Urinary bladder (tissue), 4 donors: ENCODE data around the gene SLC38A5. TPM values are rescaled to one million over a fixed set of nuclear protein-coding genes. Genes with fewer than 3 reads are reported as not detected.

Experiments used
- DNase-seq: peaks from one replicate; pipeline ENCODE4 v3.0.0-alpha.2; 2015; ENCODE audit errors: extremely low spot score
- H3K27ac ChIP-seq: one replicate; pipeline ENCODE4 v1.5.1; 2013; ENCODE audit warnings: low read depth, mild to moderate bottlenecking, moderate library complexity
- H3K36me3 ChIP-seq: one replicate; pipeline ENCODE4 v1.6.1; 2013; ENCODE audit warnings: mild to moderate bottlenecking, moderate library complexity; ENCODE audit not compliant: insufficient read depth
- H3K4me1 ChIP-seq: one replicate; pipeline ENCODE4 v1.6.1; 2013; ENCODE audit warnings: mild to moderate bottlenecking, moderate library complexity; ENCODE audit not compliant: insufficient read depth
- H3K4me3 ChIP-seq: one replicate; pipeline ENCODE4 v1.5.1; 2013; ENCODE audit warnings: low read depth, low read length
- WGBS: extraction: QIAGEN DNeasy Blood & Tissue Kit; methylation state at CpG from one replicate; pipeline ENCODE4 v1.1.7; 2013; 5-methylcytosine and 5-hydroxymethylcytosine counted together
- polyA plus RNA-seq: library from polyadenylated mRNA; stranded (reverse); fragments of 200-250 nt; gene quantifications from one replicate; pipeline ENCODE4 v1.2.3, GENCODE V29; 2013
- total RNA-seq: library from RNA; depleted of rRNA; stranded (reverse); fragments of >200 nt; gene quantifications from one replicate; pipeline ENCODE4 v1.2.3, GENCODE V29; 2014
- donor health status: healthy with polysubstance abuse.
- donor health status: healthy.

Gene SLC38A5
- total and polyA plus RNA-seq, 2 donors, result 5.8 to 12.8 TPM

DNA sequence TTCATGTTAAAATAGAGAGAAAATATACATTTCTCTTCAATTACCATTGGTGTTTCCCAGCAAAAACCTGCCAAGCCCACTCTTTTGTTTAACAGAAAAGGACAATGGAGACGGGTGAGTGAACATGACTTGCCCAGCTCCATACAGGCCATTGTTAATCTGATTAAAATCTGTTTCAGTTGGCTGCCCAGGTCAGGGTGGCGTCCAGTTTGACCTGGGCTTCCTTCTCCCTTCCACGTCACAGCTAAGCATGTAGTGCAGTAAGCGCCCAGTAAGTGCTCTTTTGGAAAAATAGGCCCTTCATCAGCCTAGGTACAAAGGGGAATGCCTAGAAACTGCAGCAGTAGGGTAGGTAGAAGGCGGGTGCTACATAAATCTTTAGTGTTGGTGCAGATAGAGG, 37.2 kb upstream of the SLC38A5 start:
- WGBS, result 91% methylated on average over 5 of the region's 5 CpGs
- Histone ChIP-seq H3K4me1 (no peaks in the 10 kb centered on the region), H3K4me3 (no peak overlapping the region), H3K27ac (no peak overlapping the region), H3K36me3 (no peaks in the 10 kb centered on the region)
- DNase-seq, result no peak

DNA sequence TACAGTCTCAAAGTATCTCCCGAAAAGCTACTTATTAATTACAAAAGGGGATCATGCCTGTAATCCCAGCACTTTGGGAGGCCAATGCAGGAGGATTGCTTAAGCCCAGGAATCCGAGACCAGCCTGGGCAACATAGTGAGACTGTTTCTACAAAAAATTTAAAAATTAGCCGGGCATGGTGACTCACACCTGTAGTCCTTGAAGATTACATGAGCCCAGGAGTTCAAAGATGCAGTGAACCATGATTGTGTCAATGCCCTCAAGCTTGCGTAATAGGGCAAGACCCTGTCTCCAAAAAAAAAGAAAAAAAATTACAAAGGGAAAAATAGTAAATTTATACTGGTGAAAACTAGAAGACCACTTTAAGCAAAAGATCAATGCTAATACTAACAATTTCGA, 35.4 kb upstream of the SLC38A5 start:
- no peak for DNase-seq
- no peaks in the 10 kb centered on the region for H3K36me3 ChIP-seq
- H3K27ac ChIP-seq, result no peak overlapping the region
- no peak overlapping the region for H3K4me3 ChIP-seq
- no peaks in the 10 kb centered on the region for H3K4me1 ChIP-seq
- 83% methylated on average over 5 of the region's 5 CpGs for WGBS

DNA sequence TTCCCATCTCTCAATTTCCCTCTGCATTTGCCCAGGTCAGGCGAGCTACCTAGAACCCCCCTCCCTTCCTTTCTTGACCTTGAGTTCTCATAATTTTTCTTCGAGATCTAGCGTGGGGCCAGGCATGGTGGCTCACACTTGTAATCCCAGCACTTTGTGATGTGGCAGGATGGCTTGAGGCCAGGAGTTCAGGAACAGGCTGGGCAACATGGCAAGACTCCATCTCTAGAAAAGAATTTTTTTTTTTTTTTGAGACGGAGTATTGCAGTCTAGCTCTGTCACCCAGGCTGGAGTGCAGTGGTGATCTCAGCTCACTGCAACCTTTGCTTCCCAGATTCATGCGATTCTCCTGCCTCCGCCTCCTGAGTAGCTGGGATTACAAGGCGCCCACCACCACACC, 34.2 kb upstream of the SLC38A5 start:
- Histone ChIP-seq H3K36me3 (no peaks in the 10 kb centered on the region), H3K27ac (no peak overlapping the region), H3K4me1 (no peaks in the 10 kb centered on the region), H3K4me3 (no peak overlapping the region)
- 67% methylated on average over 7 of the region's 7 CpGs for WGBS
- no peak for DNase-seq

DNA sequence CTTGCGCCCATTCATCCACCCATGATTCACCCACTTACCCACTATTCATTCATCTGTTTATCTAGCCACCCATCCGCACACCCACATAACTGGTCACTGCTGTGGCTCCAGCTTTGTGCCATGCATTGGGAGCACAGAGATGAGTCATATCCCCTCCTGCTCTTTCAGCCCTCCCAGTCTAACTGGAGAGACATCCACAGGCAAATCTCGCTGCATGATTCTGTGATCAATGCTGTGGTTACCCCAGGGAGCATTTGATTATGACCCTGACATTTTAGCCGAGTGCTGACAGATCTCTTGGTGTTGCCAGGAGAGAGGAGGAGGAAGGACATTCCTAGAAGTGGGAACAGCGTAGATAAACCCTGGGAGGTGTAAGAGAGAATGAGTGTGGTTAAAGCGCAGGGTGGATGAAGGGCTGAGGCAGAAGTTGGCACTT, 28.3 kb upstream of the SLC38A5 start:
- H3K4me3 ChIP-seq, result no peak overlapping the region
- WGBS, result 76% methylated on average over 6 of the region's 6 CpGs
- H3K4me1 ChIP-seq, result no peaks in the 10 kb centered on the region
- no peak overlapping the region for H3K27ac ChIP-seq
- H3K36me3 ChIP-seq, result no peaks in the 10 kb centered on the region
- no peak for DNase-seq

DNA sequence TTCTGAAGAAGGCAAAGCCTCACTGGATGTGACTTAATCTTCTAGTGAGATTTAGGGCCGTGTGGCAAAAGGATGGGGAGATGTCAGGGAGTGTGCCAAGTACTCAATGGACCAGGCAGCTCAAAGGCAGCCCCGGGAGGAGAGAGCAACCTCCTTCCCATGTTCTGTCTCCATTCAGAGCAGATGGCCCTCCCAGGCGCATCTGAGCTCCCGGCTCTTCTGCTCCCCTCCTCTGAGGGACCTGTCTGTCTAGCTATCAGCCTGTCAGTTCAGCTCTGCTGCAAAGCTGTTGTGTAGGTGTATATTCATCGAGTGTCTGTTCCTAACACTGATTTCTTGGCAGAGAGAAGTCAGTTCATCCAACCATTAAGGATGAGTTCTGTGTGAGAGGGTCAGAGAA, 27.8 kb upstream of the SLC38A5 start:
- WGBS, result 68% methylated on average over 5 of the region's 5 CpGs
- H3K36me3 ChIP-seq, result no peaks in the 10 kb centered on the region

DNA sequence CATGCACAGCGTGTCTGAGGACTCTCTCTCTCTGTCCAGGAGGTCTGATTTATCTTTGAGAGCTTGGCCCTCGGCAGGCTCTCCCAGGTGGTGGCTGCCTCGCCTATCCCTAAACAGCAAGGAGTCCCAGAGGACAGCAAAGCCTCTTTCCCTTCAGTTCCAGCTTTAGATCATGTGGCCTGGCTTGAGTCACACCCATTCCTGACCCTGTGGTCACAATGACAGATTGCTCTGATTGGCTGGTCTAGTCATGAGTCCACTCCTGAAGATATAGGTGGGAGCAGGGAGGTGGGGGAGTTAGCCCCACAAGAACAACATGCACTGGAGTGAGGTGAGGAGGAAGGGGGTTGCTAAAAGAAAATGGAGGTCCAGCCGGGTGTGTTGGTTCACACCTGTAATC, 26.6 kb upstream of the SLC38A5 start:
- no peaks in the 10 kb centered on the region for H3K36me3 ChIP-seq
- no peaks in the 10 kb centered on the region for H3K4me1 ChIP-seq
- no peak overlapping the region for H3K4me3 ChIP-seq
- H3K27ac ChIP-seq, result no peak overlapping the region
- 85% methylated on average over 4 of the region's 4 CpGs for WGBS
- DNase-seq, result no peak

More for the DNA sequence above, 27.8 kb upstream of the SLC38A5 start:
- Histone ChIP-seq H3K4me1 (no peaks in the 10 kb centered on the region), H3K27ac (no peak overlapping the region), H3K4me3 (no peak overlapping the region)
- no peak for DNase-seq

DNA sequence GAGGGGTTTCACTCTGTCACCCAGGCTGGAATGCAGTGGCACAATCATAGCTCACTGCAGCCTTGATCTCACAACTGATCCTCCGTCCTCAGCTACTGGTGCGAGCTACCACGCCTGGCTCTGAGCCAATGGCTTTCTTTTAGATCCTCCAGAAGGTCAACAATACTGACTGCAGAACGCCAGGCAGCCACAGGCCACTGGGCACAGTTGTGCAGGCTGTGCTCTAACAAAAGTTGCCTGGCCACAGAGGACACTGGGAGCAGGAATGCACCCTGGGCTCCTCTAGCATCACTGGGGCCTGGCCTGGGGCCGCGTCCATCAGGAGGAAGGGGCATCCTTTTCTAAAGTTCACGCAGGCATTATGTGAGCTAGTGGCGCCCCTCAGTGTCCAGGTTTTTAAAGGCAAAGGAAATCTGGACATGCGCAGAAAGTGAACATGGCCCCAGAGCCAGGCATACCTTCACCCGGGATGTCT, 23.9 kb upstream of the SLC38A5 start:
- DNase-seq, result no peak
- H3K4me3 ChIP-seq, result no peak overlapping the region
- 21% methylated on average over 10 of the region's 10 CpGs for WGBS
- no peaks in the 10 kb centered on the region for H3K36me3 ChIP-seq
- no peak overlapping the region for H3K27ac ChIP-seq
- no peaks in the 10 kb centered on the region for H3K4me1 ChIP-seq

DNA sequence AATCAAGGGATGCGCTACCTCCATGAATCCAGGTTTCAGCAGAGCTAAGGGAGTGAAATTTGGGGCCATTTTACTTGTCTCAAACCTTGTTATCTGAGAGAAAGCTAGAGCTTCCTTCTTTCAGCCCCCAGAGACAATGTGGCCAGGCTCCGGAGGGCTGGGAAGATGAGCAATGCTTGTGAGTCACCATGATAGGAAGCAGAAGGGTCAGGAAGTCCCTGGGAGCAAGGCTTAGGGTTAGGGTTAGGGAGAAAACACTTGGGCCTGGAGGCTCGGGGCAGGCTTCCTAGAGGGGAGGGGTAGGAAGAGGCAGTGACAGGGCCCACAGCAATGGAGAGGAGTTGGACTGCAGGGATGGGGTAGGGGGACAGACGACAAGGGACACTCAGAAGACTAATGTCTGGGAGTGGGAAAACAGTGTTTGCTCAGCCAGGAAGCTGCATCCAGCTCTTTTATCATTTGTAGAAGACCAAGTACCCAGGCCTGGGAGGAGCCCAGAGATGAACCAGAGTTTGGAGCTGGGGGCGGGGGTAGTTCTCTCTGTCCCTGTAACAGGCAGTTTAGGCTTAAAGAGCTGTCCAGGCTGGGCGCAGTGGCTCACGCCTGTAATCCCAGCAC, 22.3 kb upstream of the SLC38A5 start:
- no peaks in the 10 kb centered on the region for H3K4me1 ChIP-seq
- no peaks in the 10 kb centered on the region for H3K36me3 ChIP-seq
- no peak overlapping the region for H3K4me3 ChIP-seq
- no peak for DNase-seq
- WGBS, result 71% methylated on average over 7 of the region's 7 CpGs
- H3K27ac ChIP-seq, result no peak overlapping the region

DNA sequence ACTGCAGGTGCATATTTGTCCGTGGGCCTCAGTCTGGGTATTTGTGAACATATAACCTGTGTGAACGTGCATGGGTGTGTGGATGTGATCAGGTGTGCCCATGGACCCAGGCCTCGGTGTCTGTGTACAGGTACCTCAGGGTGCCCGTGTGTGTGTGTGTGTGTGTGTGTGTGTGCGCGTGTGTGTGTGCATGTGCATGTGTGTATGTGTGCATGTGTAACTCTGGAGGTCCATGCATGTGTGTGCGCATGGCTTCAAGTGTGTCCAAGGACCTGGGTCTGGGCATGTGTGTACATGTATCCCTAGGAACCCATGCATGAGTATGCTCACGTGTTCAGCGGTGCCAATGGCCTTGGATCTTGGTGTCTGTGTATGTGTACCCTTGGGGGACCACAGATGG, 21.7 kb upstream of the SLC38A5 start:
- no peak overlapping the region for H3K27ac ChIP-seq
- H3K36me3 ChIP-seq, result no peaks in the 10 kb centered on the region
- DNase-seq, result no peak
- WGBS, result 93% methylated on average over 9 of the region's 9 CpGs
- H3K4me3 ChIP-seq, result no peak overlapping the region
- H3K4me1 ChIP-seq, result no peaks in the 10 kb centered on the region

DNA sequence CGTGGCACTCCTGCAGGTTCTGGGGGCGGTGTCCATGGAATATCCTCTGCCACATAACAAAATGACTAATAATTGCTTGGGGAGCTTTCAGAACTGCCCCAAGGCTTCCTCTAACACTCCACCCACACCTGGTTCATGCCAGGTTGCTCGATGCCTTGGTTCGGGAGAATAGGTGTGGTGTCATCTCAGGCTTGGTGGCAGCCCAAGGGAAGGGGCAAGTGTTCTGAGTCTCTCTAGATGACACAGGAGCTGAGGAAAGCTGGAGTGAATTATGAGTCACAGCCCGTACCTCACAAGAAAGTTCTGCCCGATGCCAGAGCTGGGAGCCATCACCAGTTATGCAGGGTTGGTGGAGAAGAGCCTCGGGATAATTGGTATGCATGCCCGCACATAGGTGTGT, 20.6 kb upstream of the SLC38A5 start:
- no peaks in the 10 kb centered on the region for H3K36me3 ChIP-seq
- no peaks in the 10 kb centered on the region for H3K4me1 ChIP-seq
- H3K27ac ChIP-seq, result no peak overlapping the region
- no peak for DNase-seq
- H3K4me3 ChIP-seq, result no peak overlapping the region
- 79% methylated on average over 8 of the region's 8 CpGs for WGBS

DNA sequence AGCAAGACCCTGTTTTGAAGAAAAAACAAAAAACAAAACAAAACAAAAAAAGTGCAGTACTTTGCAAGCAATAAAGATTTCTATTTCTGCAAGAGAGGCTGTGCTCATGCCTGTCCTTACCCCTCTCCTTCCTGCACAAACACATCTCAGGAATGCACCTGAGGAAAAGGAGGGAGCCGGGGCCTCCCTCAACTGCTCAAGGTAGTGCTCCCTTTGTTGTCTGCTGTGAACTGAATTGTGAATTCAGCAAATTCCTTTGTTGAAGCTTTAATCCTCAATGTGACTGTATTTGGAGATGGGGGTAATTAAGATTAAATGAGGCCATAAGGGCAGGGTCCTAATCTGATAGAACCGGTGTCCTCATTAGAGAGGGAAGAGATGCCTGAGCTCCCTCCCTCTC, 19.8 kb upstream of the SLC38A5 start:
- no peak for DNase-seq
- Histone ChIP-seq H3K36me3 (no peaks in the 10 kb centered on the region), H3K27ac (no peak overlapping the region), H3K4me1 (no peaks in the 10 kb centered on the region), H3K4me3 (no peak overlapping the region)
- 52% methylated on average over 2 of the region's 2 CpGs for WGBS

DNA sequence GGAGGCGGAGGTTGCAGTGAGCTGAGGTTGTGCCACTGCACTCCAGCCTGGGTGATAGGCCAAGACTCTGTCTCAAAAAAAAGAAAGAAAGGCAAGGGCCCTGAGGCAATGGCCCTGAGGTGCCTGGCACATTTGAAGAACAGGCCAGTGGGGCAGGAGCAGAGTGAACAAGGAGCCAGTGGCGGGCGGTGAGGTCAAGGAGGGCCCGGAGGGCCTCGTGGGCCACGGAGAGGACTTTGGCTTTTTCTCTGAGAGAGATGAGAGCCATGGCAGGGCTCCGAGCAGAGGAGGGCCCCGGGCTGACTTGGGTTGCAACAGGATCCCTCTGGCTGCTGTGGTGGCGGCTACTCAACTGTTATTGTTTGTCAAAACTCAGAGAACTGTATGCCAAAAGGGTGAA, 19.2 kb upstream of the SLC38A5 start:
- WGBS, result 89% methylated on average over 9 of the region's 9 CpGs
- no peak for DNase-seq
- H3K36me3 ChIP-seq, result no peaks in the 10 kb centered on the region

DNA sequence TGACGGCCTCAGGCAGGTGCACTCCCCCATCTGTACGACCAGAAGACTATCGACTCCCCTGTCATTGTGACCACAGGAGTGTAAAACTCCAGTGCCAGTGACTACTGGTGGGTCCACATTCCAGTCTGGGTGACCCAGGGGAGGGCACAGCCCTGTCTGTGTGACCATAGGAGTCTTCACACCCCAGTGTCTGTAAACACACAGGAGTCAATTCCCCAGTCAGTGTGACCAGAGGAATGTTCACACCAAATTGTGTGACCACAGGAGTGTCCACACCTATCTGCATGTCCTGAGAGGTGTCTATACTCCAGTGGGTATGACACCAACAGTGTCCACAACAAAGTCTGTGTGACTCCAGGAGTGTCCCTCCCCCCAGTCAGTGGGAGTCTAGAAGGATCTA, 18.0 kb upstream of the SLC38A5 start:
- H3K36me3 ChIP-seq, result no peaks in the 10 kb centered on the region
- no peak for DNase-seq
- H3K4me1 ChIP-seq, result no peaks in the 10 kb centered on the region
- WGBS, result 93% methylated on average over 3 of the region's 3 CpGs
- H3K27ac ChIP-seq, result no peak overlapping the region
- no peak overlapping the region for H3K4me3 ChIP-seq

More for the DNA sequence above, 19.2 kb upstream of the SLC38A5 start:
- Histone ChIP-seq H3K27ac (no peak overlapping the region), H3K4me1 (no peaks in the 10 kb centered on the region), H3K4me3 (no peak overlapping the region)

DNA sequence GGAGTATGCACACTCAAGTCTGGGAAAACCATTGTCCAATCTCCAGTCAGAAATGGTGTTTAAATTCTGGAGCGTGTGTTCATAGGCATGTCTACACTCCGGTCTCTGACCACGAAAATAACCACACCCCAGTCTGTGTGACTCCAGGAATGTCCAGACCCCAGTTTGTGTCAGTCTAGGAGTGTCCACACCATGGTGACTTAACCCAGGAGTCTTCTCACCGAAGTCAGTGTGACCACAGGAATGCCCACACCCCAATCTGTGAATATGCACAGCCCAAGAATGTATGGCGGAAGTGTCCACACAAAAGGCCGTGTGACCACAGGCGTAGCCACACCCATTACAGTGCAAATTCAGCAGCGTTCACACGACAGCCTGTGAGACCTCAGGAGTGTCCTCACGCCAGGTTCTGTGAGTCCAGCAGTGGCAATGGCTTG, 17.3 kb upstream of the SLC38A5 start:
- WGBS, result 65% methylated on average over 10 of the region's 10 CpGs
- Histone ChIP-seq H3K4me3 (no peak overlapping the region), H3K36me3 (no peaks in the 10 kb centered on the region), H3K27ac (no peak overlapping the region), H3K4me1 (no peaks in the 10 kb centered on the region)
- no peak for DNase-seq

DNA sequence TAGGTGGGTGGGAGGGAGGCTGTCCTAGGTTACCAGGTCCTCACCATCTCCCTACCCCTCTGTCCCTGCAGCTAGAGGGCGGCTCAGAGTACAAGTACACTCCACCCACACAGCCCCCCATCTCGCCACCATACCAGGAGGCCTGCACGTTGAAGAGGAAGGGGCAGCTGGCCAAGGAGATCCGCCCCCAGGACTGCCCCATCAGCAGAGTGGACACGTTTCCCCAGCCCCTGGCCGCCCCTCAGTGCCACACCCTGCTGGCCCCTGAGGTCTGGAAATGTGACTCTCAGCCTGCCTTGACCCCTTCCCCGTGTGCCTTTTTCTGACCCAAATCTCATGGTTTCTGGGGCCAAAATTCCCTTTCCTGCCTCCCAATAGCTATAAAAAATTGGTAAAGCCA, 12.5 kb upstream of the SLC38A5 start:
- DNase-seq, result no peak
- no peak overlapping the region for H3K27ac ChIP-seq
- H3K4me3 ChIP-seq, result no peak overlapping the region
- H3K4me1 ChIP-seq, result no peaks in the 10 kb centered on the region
- no peaks in the 10 kb centered on the region for H3K36me3 ChIP-seq
- 80% methylated on average over 7 of the region's 7 CpGs for WGBS
